Activated CD4-positive, alpha-beta T cell treated with anti-CD3 and anti-CD28 coated beads, Interleukin-2, amount 10 ng/mL, durations not matched to agents 24 days and 14 days (primary cell): Measurements from ENCODE around the gene LRRC36. TPM values are rescaled to one million over a fixed set of nuclear protein-coding genes. Genes with fewer than 3 reads are reported as not detected.
"Not testable (repeated sequence)": the region's sequence is repeated elsewhere in the genome, so short reads cannot be mapped to it uniquely, and the experiment has no call there.

ENCODE experiments used
- DNase-seq: peaks from one replicate; pipeline ENCODE4 v3.0.0; 2022
- H3K27ac Mint-ChIP-seq: one replicate; pipeline ENCODE4 v1.8.0; 2022; ENCODE audit warnings: mild to moderate bottlenecking, mixed read lengths
- H3K27me3 Mint-ChIP-seq: one replicate; pipeline ENCODE4 v1.8.0; 2022; ENCODE audit warnings: mixed read lengths
- H3K36me3 Mint-ChIP-seq: one replicate; pipeline ENCODE4 v1.8.0; 2022; ENCODE audit warnings: low read depth, mild to moderate bottlenecking, mixed read lengths
- H3K4me1 Mint-ChIP-seq: one replicate; pipeline ENCODE4 v1.8.0; 2021; ENCODE audit warnings: mixed read lengths
- H3K4me3 Mint-ChIP-seq: one replicate; pipeline ENCODE4 v1.8.0; 2022; ENCODE audit warnings: mild to moderate bottlenecking, moderate library complexity, mixed read lengths
- H3K9me3 Mint-ChIP-seq: one replicate; pipeline ENCODE4 v1.8.0; 2021; ENCODE audit warnings: mixed read lengths
- intact Hi-C: fragments of 100-400 bp; cut with micrococcal nuclease; formaldehyde crosslinking; loops from one replicate; pipeline ENCODE4 v1.15.1; 2023
- total RNA-seq: library from RNA; stranded (reverse); gene quantifications from 2 replicates; pipeline ENCODE4 v1.2.3, GENCODE V29; 2022

LRRC36 gene
- total RNA-seq, 1 donor from 2014 or later: 0.23 TPM

GRCh38 chr16:67342616-67343015 is 16.0 kb downstream of the LRRC36 start:
- H3K4me1 Mint-ChIP-seq: no peaks in the 10 kb centered on the region
- no peak for DNase-seq
- H3K27ac Mint-ChIP-seq: no peak overlapping the region
- H3K9me3 Mint-ChIP-seq: no peaks in the 10 kb centered on the region
- H3K4me3 Mint-ChIP-seq: no peak overlapping the region
- intact Hi-C loops: loop anchor here (10.0 kb wide), 1 partner anchor 52 kb away; the partner anchor contains the start of gene TPPP3
- H3K27me3 Mint-ChIP-seq: peaks cover 16% of the 10 kb centered on the region
- no peaks in the 10 kb centered on the region for H3K36me3 Mint-ChIP-seq

DNA sequence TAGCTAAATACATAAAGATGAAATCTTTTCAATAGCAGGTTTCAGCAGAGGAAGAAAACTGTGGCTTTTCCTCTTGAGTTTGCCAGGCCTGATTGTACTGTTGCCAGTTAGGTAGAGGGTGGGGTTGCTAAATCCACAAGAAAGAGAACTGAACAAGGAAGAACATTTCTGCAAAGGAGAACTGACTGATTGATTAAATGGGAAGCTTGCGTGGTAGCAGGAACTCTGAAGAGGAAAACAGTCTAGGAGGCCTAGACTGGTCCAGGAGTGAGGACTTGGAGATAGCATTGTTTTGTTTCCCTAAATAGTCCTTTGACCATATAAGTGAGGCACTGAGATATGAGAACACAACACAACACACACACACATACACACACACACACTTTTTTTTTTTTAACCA is 18.8 kb downstream of the LRRC36 start:
- Mint-ChIP-seq H3K9me3 (no peaks in the 10 kb centered on the region), H3K4me1 (no peaks in the 10 kb centered on the region), H3K4me3 (no peak overlapping the region), H3K27ac (no peak overlapping the region), H3K27me3 (peaks cover 19% of the 10 kb centered on the region), H3K36me3 (no peaks in the 10 kb centered on the region)
- intact Hi-C loops: loop anchor here (5.0 to 10.0 kb wide), 2 partner anchors 49 to 68 kb away; partner anchors contain the start of genes PLEKHG4 and TPPP3
- no peak for DNase-seq

- no peaks in the 10 kb centered on the region for H3K9me3 Mint-ChIP-seq
- H3K27ac Mint-ChIP-seq: no peak overlapping the region
- no peak for DNase-seq
- H3K36me3 Mint-ChIP-seq: no peaks in the 10 kb centered on the region
- no peaks in the 10 kb centered on the region for H3K4me1 Mint-ChIP-seq
- intact Hi-C loops: loop anchor here (5.0 to 10.0 kb wide), 2 partner anchors 48 to 69 kb away; partner anchors contain the start of genes PLEKHG4 and TPPP3
- peaks cover 19% of the 10 kb centered on the region for H3K27me3 Mint-ChIP-seq
- no peak overlapping the region for H3K4me3 Mint-ChIP-seq
Measured at GRCh38 chr16:67346341-67346740, 19.7 kb downstream of the LRRC36 start.

DNA sequence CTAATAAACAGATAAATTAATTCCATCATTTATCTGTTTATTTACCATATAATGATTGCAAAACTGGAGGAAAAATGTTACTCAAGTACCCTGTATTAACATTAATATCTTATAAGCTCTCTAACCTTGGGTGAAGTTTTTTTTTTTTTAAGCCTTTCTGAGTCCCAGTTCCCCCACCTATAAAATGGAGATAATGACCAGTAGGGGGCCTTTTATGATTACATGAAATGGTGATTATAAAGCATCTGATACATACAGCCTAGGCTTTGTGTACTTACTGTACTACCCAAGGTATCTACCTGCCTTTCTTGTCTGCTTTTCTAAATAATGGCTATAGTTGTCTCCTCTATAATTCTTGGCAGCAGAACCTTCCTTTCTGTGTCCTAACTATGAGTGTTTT is 22.6 kb downstream of the LRRC36 start:
- intact Hi-C loops: loop anchor here (5.0 to 10.0 kb wide), 2 partner anchors 46 to 72 kb away; partner anchors contain the start of genes PLEKHG4 and TPPP3
- Mint-ChIP-seq H3K4me1 (no peaks in the 10 kb centered on the region), H3K36me3 (no peaks in the 10 kb centered on the region), H3K9me3 (no peaks in the 10 kb centered on the region), H3K4me3 (no peak overlapping the region), H3K27me3 (peaks cover 18% of the 10 kb centered on the region), H3K27ac (no peak overlapping the region)
- no peak for DNase-seq

DNA sequence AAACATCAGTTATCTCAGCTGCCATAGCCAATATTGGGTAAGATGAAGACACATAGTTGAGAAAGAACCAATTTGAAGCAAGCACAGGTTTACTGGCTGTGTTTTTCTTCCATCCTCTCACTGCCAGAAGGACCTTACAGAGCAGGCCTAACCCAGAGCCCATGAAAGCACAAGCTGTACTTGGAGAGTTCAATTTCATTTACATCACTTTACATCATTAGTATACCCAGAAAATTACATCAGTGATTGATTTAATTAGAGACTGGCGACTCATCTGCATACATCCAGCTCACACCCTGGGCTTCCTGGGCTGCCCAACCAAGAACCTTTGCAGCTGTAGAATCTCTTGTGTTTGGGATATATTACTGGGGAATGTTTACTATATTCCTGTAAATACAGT is 23.7 kb downstream of the LRRC36 start:
- H3K4me3 Mint-ChIP-seq: no peak overlapping the region
- no peak overlapping the region for H3K27ac Mint-ChIP-seq
- H3K9me3 Mint-ChIP-seq: no peaks in the 10 kb centered on the region
- peaks cover 19% of the 10 kb centered on the region for H3K27me3 Mint-ChIP-seq
- no peaks in the 10 kb centered on the region for H3K36me3 Mint-ChIP-seq
- intact Hi-C loops: no loop called here
- DNase-seq: no peak
- no peaks in the 10 kb centered on the region for H3K4me1 Mint-ChIP-seq

GRCh38 chr16:67352463-67352862 is 25.8 kb downstream of the LRRC36 start:
- peaks cover 15% of the 10 kb centered on the region for H3K27me3 Mint-ChIP-seq
- H3K36me3 Mint-ChIP-seq, H3K4me1 Mint-ChIP-seq, H3K4me3 Mint-ChIP-seq, intact Hi-C loops, DNase-seq, H3K9me3 Mint-ChIP-seq, H3K27ac Mint-ChIP-seq: not testable (repeated sequence)

- H3K36me3 Mint-ChIP-seq: no peaks in the 10 kb centered on the region
- no peak overlapping the region for H3K4me3 Mint-ChIP-seq
- peaks cover 19% of the 10 kb centered on the region for H3K27me3 Mint-ChIP-seq
- no peaks in the 10 kb centered on the region for H3K9me3 Mint-ChIP-seq
- H3K4me1 Mint-ChIP-seq: peaks cover 3% of the 10 kb centered on the region
- intact Hi-C loops: no loop called here
- H3K27ac Mint-ChIP-seq: no peak overlapping the region
- DNase-seq: no peak
Measured at GRCh38 chr16:67356396-67356795, 29.8 kb downstream of the LRRC36 start.

DNA sequence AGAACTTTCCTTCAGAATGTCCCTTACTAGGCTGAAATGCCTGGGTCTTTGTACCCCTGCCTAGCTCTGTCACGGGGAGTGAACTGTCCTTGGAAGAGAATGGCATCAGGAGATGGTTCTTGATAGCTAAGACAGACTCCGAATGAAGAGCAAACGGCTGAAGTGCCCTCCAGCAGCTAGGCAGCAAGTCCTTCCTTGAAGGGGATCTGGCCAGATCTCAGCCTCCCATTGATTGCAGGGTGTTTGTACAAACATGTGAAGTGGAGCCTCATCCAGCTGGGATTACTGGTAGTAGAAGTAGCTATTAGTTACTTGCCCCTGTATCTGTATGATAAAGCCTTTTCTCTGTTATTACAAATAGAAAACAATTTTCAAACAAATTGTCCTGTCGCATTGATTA is 30.9 kb downstream of the LRRC36 start:
- Mint-ChIP-seq H3K9me3 (no peaks in the 10 kb centered on the region), H3K27me3 (peaks cover 16% of the 10 kb centered on the region), H3K27ac (no peak overlapping the region), H3K4me1 (peaks cover 3% of the 10 kb centered on the region), H3K4me3 (no peak overlapping the region), H3K36me3 (no peaks in the 10 kb centered on the region)
- intact Hi-C loops: no loop called here
- DNase-seq: no peak

DNA sequence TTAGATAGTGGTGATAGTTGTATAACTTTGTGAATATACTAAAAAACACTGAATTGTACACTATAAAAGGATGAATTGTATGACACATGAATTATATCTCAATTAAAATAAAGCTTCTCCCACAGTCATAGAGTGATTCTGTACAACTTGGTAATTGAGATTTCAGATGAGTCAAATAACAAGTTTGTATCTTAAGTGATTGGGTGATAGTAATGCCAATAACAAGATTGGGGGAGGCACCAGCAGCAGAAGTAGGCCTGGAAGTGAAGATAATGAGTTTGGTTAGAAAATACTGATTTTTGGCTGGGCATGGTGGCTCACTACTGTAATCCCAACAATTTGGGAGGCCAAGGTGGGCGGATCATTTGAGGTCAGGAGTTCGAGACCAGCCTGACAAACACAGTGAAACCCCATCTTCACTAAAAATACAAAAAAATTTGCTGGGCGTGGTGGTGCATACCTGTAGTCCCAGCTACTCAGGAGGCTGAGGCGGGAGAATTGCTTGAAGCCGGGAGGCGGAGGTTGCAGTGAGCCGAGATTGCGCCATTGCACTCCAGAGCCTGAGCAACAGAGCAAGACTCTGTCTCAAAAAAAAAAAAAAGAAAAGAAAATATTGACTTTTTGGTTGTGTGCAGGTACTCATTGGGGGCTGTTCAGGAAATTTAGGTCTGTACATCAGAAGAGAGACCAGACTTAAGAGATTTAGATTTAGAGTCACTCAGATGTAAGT is 33.1 kb downstream of the LRRC36 start:
- H3K9me3 Mint-ChIP-seq, H3K27ac Mint-ChIP-seq, H3K36me3 Mint-ChIP-seq, DNase-seq, intact Hi-C loops, H3K4me3 Mint-ChIP-seq, H3K4me1 Mint-ChIP-seq: not testable (repeated sequence)
- peaks cover 24% of the 10 kb centered on the region for H3K27me3 Mint-ChIP-seq

GRCh38 chr16:67361038-67361437 is 34.4 kb downstream of the LRRC36 start:
- Mint-ChIP-seq H3K36me3 (no peaks in the 10 kb centered on the region), H3K4me3 (no peak overlapping the region)
- intact Hi-C loops: no loop called here

GRCh38 chr16:67364600-67365235 is 38.1 kb downstream of the LRRC36 start:
- Mint-ChIP-seq H3K27me3 (peaks cover 14% of the 10 kb centered on the region), H3K27ac (no peak overlapping the region), H3K36me3 (no peaks in the 10 kb centered on the region), H3K4me3 (no peak overlapping the region), H3K9me3 (no peaks in the 10 kb centered on the region), H3K4me1 (peaks cover 5% of the 10 kb centered on the region)
- intact Hi-C loops: no loop called here
- DNase-seq: no peak

More at GRCh38 chr16:67361038-67361437, 34.4 kb downstream of the LRRC36 start:
- Mint-ChIP-seq H3K9me3 (no peaks in the 10 kb centered on the region), H3K27ac (no peak overlapping the region), H3K4me1 (peaks cover 8% of the 10 kb centered on the region), H3K27me3 (peaks cover 25% of the 10 kb centered on the region)
- no peak for DNase-seq

DNA sequence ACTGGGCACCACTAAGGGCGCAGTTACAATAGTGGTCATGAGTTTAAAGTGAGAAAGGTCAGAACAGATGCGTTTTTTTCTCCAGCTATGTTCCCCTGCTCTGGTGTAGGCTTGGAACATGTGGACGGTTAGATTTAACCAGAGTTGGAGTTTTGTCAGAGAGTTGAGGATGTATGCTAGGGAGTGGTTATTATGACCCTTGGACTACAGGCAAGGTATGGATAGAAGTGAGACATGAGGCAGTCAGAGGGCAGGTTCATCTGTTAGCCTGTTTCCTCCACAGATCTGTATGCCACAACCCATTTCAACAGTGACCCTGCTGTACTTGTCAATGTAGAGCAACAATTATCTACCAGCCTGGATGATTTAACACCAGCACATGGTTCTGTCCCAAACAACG is 44.0 kb downstream of the LRRC36 start:
- DNase-seq: no peak
- Mint-ChIP-seq H3K4me1 (no peaks in the 10 kb centered on the region), H3K27ac (no peak overlapping the region), H3K4me3 (no peak overlapping the region), H3K9me3 (no peaks in the 10 kb centered on the region), H3K27me3 (peaks cover 2% of the 10 kb centered on the region), H3K36me3 (no peaks in the 10 kb centered on the region)
- intact Hi-C loops: no loop called here

- DNase-seq: no peak
- no peak overlapping the region for H3K4me3 Mint-ChIP-seq
- H3K4me1 Mint-ChIP-seq: no peaks in the 10 kb centered on the region
- no peak overlapping the region for H3K27ac Mint-ChIP-seq
- no peaks in the 10 kb centered on the region for H3K36me3 Mint-ChIP-seq
- peaks cover 4% of the 10 kb centered on the region for H3K27me3 Mint-ChIP-seq
- intact Hi-C loops: no loop called here
- no peaks in the 10 kb centered on the region for H3K9me3 Mint-ChIP-seq
Measured at GRCh38 chr16:67372664-67373063, 46.0 kb downstream of the LRRC36 start.

DNA sequence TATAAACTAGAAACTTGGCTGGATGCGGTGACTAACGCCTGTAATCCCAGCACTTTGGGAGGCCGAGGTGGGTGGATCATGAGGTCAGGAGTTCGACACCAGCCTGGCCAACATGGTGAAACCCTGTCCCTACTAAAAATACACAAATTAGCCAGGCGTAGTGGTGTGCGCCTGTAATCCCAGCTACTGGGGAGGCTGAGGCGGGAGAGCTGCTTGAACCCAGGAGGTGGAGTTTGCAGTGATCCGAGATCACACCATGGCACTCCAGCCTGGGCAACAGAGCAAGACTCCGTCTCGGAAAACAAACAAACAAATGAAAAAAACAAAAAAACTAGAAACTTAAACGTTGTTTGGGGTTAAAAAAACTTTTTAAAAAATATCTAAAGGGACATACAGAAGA is 49.4 kb downstream of the LRRC36 start:
- H3K27me3 Mint-ChIP-seq, H3K4me1 Mint-ChIP-seq, H3K27ac Mint-ChIP-seq, DNase-seq, H3K4me3 Mint-ChIP-seq, H3K36me3 Mint-ChIP-seq, H3K9me3 Mint-ChIP-seq, intact Hi-C loops: not testable (repeated sequence)
